Natural killer cell (primary cell): ENCODE measurements around the gene NUBP2. TPM values are rescaled to one million over a fixed set of nuclear protein-coding genes. Genes with fewer than 3 reads are reported as not detected.

Experiments
- ATAC-seq, 3 donors: fragments of 150-1000 bp in 2 of 3; fragments of 200-7000 bp in 1 of 3; cut with Tn5 transposase; 1 replicate in 1 of 3; 2 replicates in 2 of 3; pipeline ENCODE4 v1.10.0; 2021; ENCODE audit warnings: mild to moderate bottlenecking in 2 of 3, moderate library complexity in 2 of 3
- DNase-seq, 2 donors: peaks; one replicate each; pipeline versions ENCODE4 v3.0.0 to v3.0.0-alpha.2; 2013 to 2021; ENCODE audit warnings: mixed read lengths in 1 of 2
- H3K27ac ChIP-seq: one replicate; pipeline ENCODE4 v1.5.1; 2013; ENCODE audit warnings: mild to moderate bottlenecking, low read length
- H3K27me3 ChIP-seq: one replicate; pipeline ENCODE4 v1.6.1; 2013; ENCODE audit warnings: low read length; ENCODE audit not compliant: control insufficient read depth, insufficient read depth
- H3K36me3 ChIP-seq: one replicate; pipeline ENCODE4 v1.6.1; 2013; ENCODE audit warnings: low read length; ENCODE audit not compliant: control insufficient read depth, insufficient read depth
- H3K4me1 ChIP-seq: one replicate; pipeline ENCODE4 v1.6.1; 2013; ENCODE audit warnings: low read length; ENCODE audit not compliant: control insufficient read depth, insufficient read depth
- H3K4me3 ChIP-seq: one replicate; pipeline ENCODE4 v1.5.1; 2013; ENCODE audit warnings: low read length
- H3K9me3 ChIP-seq: one replicate; pipeline ENCODE4 v1.6.1; 2013; ENCODE audit warnings: low read length; ENCODE audit not compliant: control insufficient read depth, insufficient read depth
- H3K27ac Mint-ChIP-seq, 2 donors: one replicate each; pipeline ENCODE4 v1.8.0; 2022; ENCODE audit warnings: mild to moderate bottlenecking in 2 of 2, mixed read lengths in 2 of 2, moderate library complexity in 1 of 2
- H3K27me3 Mint-ChIP-seq, 2 donors: one replicate each; pipeline ENCODE4 v1.8.0; 2022; ENCODE audit warnings: low read depth in 2 of 2, mixed read lengths in 2 of 2
- H3K36me3 Mint-ChIP-seq: one replicate; pipeline ENCODE4 v1.8.0; 2022; ENCODE audit warnings: mixed read lengths
- H3K4me1 Mint-ChIP-seq, 2 donors: one replicate each; pipeline ENCODE4 v1.8.0; 2022; ENCODE audit warnings: mixed read lengths in 2 of 2
- H3K4me3 Mint-ChIP-seq: one replicate; pipeline ENCODE4 v1.8.0; 2022; ENCODE audit warnings: mild to moderate bottlenecking, moderate library complexity, mixed read lengths
- H3K9me3 Mint-ChIP-seq, 2 donors: one replicate each; pipeline ENCODE4 v1.8.0; 2022; ENCODE audit warnings: mixed read lengths in 2 of 2
- WGBS: methylation state at CpG from one replicate; pipeline ENCODE4 v1.1.7; 2013; ENCODE audit warnings: missing lambda C conversion rate; ENCODE audit not compliant: insufficient coverage; 5-methylcytosine and 5-hydroxymethylcytosine counted together
- intact Hi-C: fragments of 100-400 bp; cut with micrococcal nuclease; formaldehyde crosslinking; loops from one replicate; pipeline ENCODE4 v1.14.2; 2022
- total RNA-seq, 4 donors: library from RNA; stranded (reverse); fragments of 120-200 nt in 1 of 4; gene quantifications; one replicate each; pipeline versions ENCODE4 v1.2.3 to v1.2.4, GENCODE V29; 2013 to 2022
- TF ChIP-seq, protein P1 (sequence below): fragments of 200-600 bp; IDR thresholded peaks from one replicate; pipeline ENCODE4 v1.8.0; 2022; ENCODE audit warnings: antibody characterized with exemption

NUBP2 gene
- total RNA-seq, 3 donors from 2014 or later (not counting 1 experiment from before 2014, with no cell fraction given), result 39.5 to 51.9 (median 49.4) TPM

GRCh38 chr16:1745900-1746692 lies 36.7 kb upstream of the NUBP2 start:
- intact Hi-C loops, result no loop called here
- no peaks in the 10 kb centered on the region for H3K9me3 ChIP-seq
- no peaks in the 10 kb centered on the region for H3K4me1 ChIP-seq
- TF ChIP-seq, protein P1, sequence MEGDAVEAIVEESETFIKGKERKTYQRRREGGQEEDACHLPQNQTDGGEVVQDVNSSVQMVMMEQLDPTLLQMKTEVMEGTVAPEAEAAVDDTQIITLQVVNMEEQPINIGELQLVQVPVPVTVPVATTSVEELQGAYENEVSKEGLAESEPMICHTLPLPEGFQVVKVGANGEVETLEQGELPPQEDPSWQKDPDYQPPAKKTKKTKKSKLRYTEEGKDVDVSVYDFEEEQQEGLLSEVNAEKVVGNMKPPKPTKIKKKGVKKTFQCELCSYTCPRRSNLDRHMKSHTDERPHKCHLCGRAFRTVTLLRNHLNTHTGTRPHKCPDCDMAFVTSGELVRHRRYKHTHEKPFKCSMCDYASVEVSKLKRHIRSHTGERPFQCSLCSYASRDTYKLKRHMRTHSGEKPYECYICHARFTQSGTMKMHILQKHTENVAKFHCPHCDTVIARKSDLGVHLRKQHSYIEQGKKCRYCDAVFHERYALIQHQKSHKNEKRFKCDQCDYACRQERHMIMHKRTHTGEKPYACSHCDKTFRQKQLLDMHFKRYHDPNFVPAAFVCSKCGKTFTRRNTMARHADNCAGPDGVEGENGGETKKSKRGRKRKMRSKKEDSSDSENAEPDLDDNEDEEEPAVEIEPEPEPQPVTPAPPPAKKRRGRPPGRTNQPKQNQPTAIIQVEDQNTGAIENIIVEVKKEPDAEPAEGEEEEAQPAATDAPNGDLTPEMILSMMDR, result no peak
- H3K27me3 ChIP-seq, result no peaks in the 10 kb centered on the region
- Mint-ChIP-seq H3K27me3 (no peaks in the 10 kb centered on the region), H3K27ac (no peak overlapping the region), H3K9me3 (no peaks in the 10 kb centered on the region), H3K36me3 (peaks cover 5% of the 10 kb centered on the region), H3K4me1 (peaks cover 7% of the 10 kb centered on the region in 2 donors), H3K4me3 (no peak overlapping the region)
- no peak overlapping the region for H3K27ac ChIP-seq
- DNase-seq, result no peak
- peaks cover 59% of the 10 kb centered on the region for H3K36me3 ChIP-seq
- H3K4me3 ChIP-seq, result no peak overlapping the region
- ATAC-seq, result no peak
- WGBS, result 97% methylated on average over 29 of the region's 29 CpGs

DNA sequence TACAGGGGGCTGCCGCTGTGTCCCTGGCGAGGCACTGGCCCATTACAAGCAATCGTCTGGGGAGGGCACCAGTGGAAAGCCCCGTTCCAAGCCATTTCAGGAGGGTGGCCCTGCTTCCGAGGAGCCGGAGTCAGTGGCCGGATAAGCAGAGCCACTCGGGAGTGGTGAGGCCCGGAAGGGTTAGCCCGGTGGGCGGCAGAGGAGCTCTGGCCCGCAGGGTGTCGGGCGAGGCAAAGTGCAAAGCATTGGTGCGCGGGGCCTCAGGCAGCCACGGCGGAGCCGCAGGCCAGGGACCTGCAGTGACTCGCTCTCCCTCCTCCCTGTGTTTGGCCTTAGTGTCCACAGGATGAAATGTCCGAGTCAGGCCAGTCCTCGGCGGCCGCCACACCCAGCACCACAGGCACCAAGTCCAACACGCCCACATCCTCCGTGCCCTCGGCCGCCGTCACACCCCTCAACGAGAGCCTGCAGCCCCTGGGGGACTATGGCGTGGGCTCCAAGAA lies 36.0 kb upstream of the NUBP2 start:
- Mint-ChIP-seq H3K9me3 (no peaks in the 10 kb centered on the region), H3K36me3 (peaks cover 5% of the 10 kb centered on the region), H3K4me3 (no peak overlapping the region), H3K27me3 (no peaks in the 10 kb centered on the region), H3K27ac (no peak overlapping the region), H3K4me1 (peaks cover 7% of the 10 kb centered on the region in 2 donors)
- no peak for DNase-seq
- H3K36me3 ChIP-seq, result peaks cover 57% of the 10 kb centered on the region
- TF ChIP-seq, protein P1, result no peak
- H3K4me3 ChIP-seq, result no peak overlapping the region
- ATAC-seq, result no peak
- intact Hi-C loops, result no loop called here
- WGBS, result 97% methylated on average over 31 of the region's 31 CpGs
- H3K27me3 ChIP-seq, result no peaks in the 10 kb centered on the region
- no peaks in the 10 kb centered on the region for H3K9me3 ChIP-seq
- no peak overlapping the region for H3K27ac ChIP-seq
- no peaks in the 10 kb centered on the region for H3K4me1 ChIP-seq

- H3K27ac Mint-ChIP-seq, result no peak overlapping the region
- H3K4me3 ChIP-seq, result no peak overlapping the region
- H3K36me3 Mint-ChIP-seq, result peaks cover 5% of the 10 kb centered on the region
- ATAC-seq (no peak), DNase-seq (no peak)
- H3K4me1 ChIP-seq, result no peaks in the 10 kb centered on the region
- intact Hi-C loops, result no loop called here
- no peak overlapping the region for H3K4me3 Mint-ChIP-seq
- 96% methylated on average over 11 of the region's 11 CpGs for WGBS
- H3K36me3 ChIP-seq, result peaks cover 62% of the 10 kb centered on the region
- no peaks in the 10 kb centered on the region for H3K27me3 ChIP-seq
- H3K27ac ChIP-seq, result no peak overlapping the region
- H3K9me3 Mint-ChIP-seq, result no peaks in the 10 kb centered on the region
- H3K9me3 ChIP-seq, result no peaks in the 10 kb centered on the region
- H3K27me3 Mint-ChIP-seq, result no peaks in the 10 kb centered on the region
- peaks cover 7% of the 10 kb centered on the region in 2 donors for H3K4me1 Mint-ChIP-seq
- TF ChIP-seq, protein P1, result no peak
Measured at GRCh38 chr16:1747934-1748333, 34.8 kb upstream of the NUBP2 start.
